GM13977 (cell line): ENCODE results near the gene BRIP1.
"Not testable (repeated sequence)": the region's sequence is repeated elsewhere in the genome, so short reads cannot be mapped to it uniquely, and the experiment has no call there.

ENCODE experiments used
- DNase-seq: peaks from one replicate; pipeline ENCODE4 v3.0.0; 2012; ENCODE audit warnings: low spot score
- in situ Hi-C: fragments of 300-500 bp; cut with MboI; formaldehyde crosslinking; loops from one replicate; pipeline ENCODE4 v1.12.0; 2022; ENCODE audit warnings: low sequenced_read_pairs, low pct_unique_long_range_greater_than_20kb, mixed read lengths, inconsistent platforms; ENCODE audit not compliant: unreplicated experiment
- TF ChIP-seq, protein P1 (sequence below): IDR thresholded peaks from 2 replicates; pipeline ENCODE4 v1.5.1; 2012; ENCODE audit warnings: mild to moderate bottlenecking, control low read depth; ENCODE audit not compliant: insufficient read depth; ENCODE audit errors: extremely low read depth, missing control alignments

BRIP1 gene

DNA sequence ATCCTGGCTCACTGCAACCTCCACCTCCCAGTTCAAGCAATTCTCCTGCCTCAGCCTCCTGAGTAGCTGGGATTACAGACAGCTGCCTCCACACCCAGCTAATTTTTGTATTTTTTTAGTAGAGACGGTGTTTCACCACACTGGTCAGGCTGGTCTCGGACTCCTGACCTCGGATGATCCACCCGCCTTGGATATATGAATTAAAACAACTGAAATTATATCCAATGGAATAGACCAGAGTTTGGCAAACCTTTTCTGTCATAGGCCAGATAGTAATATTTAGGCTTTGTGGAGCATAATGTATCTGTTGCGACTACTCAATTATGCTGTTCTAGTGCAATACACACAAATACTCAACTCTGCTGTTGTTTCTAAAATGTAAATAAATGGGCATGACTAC lies 178.5 kb downstream of the BRIP1 start:
- TF ChIP-seq, protein P1, sequence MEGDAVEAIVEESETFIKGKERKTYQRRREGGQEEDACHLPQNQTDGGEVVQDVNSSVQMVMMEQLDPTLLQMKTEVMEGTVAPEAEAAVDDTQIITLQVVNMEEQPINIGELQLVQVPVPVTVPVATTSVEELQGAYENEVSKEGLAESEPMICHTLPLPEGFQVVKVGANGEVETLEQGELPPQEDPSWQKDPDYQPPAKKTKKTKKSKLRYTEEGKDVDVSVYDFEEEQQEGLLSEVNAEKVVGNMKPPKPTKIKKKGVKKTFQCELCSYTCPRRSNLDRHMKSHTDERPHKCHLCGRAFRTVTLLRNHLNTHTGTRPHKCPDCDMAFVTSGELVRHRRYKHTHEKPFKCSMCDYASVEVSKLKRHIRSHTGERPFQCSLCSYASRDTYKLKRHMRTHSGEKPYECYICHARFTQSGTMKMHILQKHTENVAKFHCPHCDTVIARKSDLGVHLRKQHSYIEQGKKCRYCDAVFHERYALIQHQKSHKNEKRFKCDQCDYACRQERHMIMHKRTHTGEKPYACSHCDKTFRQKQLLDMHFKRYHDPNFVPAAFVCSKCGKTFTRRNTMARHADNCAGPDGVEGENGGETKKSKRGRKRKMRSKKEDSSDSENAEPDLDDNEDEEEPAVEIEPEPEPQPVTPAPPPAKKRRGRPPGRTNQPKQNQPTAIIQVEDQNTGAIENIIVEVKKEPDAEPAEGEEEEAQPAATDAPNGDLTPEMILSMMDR: no peak
- no peak for DNase-seq
- in situ Hi-C loops: no loop called here

DNA sequence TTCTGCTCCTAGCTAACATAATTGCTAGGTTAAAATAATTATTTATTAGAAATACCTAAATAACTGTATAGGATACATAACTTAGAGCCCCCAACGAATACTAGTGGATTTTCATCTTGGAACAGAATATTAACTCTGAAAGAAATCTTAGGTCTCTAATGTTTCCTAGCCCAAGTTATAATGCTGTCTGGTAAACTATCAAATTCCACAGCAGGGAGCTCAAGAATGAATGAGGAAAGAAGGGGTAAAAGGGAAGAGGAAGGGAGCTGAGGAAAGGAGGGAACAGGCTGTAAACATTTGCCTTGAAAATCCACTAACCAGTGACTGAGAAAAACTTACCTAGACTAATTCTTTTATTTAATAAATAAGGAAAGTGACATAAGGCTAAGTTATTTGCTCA lies 179.2 kb downstream of the BRIP1 start:
- no peak for DNase-seq
- TF ChIP-seq, protein P1: no peak
- in situ Hi-C loops: no loop called here

DNA sequence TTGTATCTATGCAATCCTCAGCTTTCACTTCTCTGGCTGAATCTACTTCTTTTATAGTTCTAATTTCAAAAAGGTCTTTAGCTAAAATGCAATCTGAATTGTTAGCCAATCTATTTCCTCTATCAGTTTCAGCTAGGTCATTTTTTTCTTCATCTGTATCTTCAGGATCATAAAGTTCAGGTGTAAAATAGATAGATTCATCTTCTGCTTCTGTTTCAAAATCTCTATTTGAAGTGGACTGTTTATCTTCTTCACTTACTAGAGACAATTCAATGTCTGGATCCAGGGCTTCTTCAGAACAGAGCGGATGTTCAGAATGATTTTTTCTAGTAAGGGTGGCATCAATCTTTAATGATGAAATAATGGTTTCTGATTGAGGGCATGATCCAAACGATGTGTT lies 179.9 kb downstream of the BRIP1 start:
- TF ChIP-seq, protein P1: no peak
- in situ Hi-C loops: no loop called here
- DNase-seq: no peak

DNA sequence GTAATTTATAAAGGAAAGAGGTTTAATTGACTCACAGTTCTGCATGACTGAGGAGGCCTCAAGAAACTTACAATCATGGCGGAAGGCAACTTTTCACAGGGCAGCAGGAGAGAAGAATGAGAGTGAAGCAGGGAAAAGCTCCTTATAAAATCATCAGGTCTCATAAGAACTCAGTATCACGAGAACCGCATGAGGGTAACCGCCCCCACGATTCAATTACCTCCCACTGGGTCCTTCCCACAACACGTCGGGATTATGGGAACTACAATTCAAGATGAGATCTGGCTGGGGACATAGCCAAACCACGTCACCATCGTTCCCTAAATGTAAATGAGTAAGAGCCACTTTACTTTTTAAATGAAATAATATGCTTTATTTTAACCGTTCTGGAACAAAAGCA lies 182.4 kb downstream of the BRIP1 start:
- TF ChIP-seq, protein P1: no peak
- DNase-seq: no peak
- in situ Hi-C loops: no loop called here

DNA sequence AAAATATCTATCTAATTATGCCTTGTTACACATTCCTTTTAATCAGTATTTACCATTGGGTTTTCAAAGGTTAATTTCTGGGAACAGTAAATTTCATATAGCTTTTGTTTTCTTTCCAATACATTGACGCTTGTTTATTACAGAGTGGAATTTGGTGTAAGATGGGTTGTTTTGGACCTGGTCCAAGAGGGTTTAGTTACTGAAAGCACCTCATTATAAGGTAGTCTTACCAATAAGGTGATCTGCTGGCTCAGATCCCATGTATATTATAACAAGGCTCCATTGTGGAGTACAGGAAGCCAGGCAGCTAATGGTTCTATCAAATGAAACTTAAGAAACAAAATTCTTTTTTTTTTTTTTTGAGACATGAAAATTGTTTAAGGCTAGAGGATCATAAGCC lies 185.0 kb downstream of the BRIP1 start:
- in situ Hi-C loops: no loop called here
- DNase-seq: no peak
- TF ChIP-seq, protein P1: no peak

DNA sequence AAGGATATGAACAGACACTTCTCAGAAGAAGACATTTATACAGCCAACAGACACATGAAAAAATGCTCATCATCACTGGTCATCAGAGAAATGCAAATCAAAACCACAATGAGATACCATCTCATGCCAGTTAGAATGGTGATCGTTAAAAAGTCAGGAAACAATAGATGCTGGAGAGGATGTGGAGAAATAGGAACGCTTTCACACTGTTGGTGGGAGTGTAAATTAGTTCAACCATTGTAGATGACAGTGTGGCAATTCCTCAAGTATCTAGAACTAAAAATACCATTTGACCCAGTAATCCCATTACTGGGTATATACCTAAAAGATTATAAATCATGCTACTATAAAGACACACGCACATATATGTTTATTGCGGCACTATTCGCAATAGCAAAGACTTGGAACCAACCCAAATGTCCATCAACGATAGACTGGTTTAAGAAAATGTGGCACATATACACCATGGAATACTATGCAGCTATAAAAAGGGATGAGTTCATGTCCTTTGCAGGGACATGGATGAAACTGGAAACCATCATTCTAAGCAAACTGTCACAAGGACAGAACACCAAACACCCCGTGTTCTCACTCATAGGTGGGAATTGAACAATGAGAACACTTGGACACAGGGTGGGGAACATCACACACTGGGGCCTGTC lies 186.0 kb downstream of the BRIP1 start:
- DNase-seq, in situ Hi-C loops: not testable (repeated sequence)

DNA sequence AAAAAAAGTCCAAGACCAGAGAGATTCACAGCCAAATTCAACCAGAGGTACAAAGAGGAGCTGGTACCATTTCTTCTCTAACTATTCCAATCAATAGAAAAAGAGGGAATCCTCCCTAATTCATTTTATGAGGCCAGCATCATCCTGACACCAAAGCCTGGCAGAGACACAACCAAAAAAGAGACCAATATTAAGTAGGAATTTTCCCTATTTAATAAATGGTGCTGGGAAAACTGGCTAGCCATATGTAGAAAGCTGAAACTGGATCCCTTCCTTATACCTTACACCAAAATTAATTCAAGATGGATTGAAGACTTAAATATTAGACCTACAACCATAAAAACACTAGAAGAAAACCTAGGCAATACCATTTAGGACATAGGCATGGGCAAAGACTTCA lies 186.8 kb downstream of the BRIP1 start:
- in situ Hi-C loops, DNase-seq: not testable (repeated sequence)

DNA sequence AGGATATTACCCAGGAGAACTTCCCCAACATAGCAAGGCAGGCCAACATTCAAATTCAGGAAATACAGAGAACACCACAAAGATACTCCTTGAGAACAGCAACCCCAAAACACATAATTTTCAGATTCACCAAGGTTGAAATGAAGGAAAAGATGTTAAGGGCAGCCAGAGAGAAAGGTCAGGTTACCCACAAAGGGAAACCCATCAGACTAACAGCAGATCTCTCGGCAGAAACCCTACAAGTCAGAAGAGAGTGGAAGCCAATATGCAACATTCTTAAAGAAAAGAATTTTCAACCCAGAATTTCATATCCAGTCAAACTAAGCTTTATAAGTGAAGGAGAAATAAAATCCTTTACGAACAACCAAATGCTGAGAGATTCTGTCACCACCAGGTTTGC lies 188.7 kb downstream of the BRIP1 start:
- in situ Hi-C loops, DNase-seq: not testable (repeated sequence)

DNA sequence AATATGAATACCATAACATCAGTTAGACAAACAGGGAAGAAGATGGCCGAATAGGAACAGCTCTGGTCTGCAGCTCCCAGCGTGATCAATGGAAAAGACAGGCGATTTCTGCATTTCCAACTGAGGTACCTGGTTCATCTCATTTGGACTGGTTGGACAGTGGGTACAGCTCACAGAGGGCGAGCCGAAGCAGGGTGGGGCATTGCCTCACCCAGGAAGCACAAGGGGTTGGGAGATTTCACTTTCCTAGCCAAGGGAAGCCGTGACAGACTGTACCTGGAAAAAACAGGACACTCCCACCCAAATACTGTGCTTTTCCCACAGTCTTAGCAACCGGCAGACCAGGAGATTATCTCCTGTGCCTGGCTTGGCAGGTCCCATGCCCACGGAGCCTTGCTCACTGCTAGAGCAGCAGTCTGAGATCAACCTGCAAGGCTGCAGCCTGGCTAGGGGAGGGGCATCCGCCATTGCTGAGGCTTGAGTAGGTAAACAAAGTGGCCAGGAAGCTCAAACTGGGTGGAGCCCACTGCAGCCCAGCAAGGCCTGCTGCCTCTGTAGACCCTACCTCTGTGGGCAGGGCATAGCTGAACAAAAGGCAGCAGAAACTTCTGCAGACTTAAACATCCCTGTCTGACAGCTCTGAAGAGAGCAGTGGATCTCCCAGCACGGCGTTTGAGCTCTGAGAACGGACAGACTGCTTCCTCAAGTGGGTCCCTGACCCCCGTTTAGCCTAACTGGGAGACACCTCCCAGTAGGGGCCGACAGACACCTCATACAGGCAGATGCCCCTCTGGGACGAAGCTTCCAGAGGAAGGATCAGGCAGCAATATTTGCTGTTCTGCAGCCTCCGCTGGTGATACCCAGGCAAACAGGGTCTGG lies 190.1 kb downstream of the BRIP1 start:
- in situ Hi-C loops, DNase-seq: not testable (repeated sequence)
